ENCODE measurements around the gene DYNLT2B. TPM values are rescaled to one million over a fixed set of nuclear protein-coding genes. Genes with fewer than 3 reads are reported as not detected.
A peak's percentile ranks its signal among the peaks of the same experiment; 100 is the strongest.

The DYNLT2B gene
- total RNA-seq, result 13.9 and 14.4 TPM in 2 replicates
- 9.2 and 11.2 TPM in 2 replicates for polyA plus RNA-seq
- polyA plus RNA-seq (2011; cell fraction: cytosol; rRNA removed), result 14.2 and 14.6 TPM in 2 replicates
- 6.2 and 8.8 TPM in 2 replicates for polyA plus RNA-seq (2011; cell fraction: nucleus; rRNA removed)
- polyA plus RNA-seq (2012), result 23.2 and 28.0 TPM in 2 replicates
- polyA minus RNA-seq, result 1.7 and 2.3 TPM in 2 replicates
- 4.9 TPM for polyA minus RNA-seq (2011; cell fraction: cytosol; rRNA and poly(A)+ RNA removed)
- 3.5 and 3.8 TPM in 2 replicates for polyA minus RNA-seq (2011; cell fraction: nucleus; rRNA and poly(A)+ RNA removed)
- Bru-seq, nascent RNA, result percentile 51 among the genes with signal in this experiment
- BruChase-seq, experiment 1, labeled RNA remaining after a 6-hour chase, result percentile 68 among the genes with signal in this experiment
- percentile 53 among the genes with signal in this experiment for BruChase-seq, experiment 2, labeled RNA remaining after a 2-hour chase
- long read RNA-seq, transcript TCTEX1D2-201 (5 exons, 673 nt), result major isoform, 46 of 62 reads
- long read RNA-seq, partial matches to known transcripts, result 0 of 62 reads
- long read RNA-seq, other reads (novel, unspliced or antisense), result 12 of 62 reads

DNA sequence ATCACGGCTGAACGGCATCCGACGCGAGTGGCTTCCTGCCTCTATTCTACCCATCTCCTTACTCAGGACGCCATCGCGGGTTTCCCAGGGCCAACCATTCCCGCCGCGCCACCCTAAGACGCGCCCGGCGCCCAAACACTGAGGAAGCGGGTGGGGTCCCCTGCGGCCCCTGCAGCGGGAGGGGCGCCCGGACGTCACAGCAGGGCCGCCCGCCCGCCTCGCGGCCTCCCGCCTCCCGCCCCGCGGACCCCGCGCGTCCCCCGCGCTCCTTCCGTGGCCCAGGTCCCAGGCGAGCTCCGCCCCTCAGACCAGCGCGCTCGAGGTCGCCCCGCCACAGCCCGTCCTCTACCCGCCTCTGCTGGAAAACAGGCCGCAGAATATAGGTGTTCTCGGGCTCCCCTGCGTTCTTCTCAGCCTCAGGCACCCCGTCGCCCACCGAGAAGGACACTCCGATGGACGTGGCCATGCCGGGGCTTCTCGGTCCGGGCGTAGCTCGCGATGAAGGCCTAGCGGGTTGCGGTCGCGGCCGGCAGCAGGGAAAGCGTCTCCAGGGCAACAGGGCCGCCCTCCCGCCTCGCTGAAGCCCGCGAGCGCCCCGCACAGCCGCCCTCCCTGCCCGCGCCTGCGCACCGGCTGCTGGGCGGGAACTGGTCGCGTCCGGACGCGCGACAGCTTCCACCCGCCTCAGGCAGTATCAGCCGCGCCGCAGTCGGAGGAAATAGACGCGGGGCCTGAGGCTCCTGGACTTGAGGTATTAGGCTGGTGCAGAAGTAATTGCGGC, at the start of gene DYNLT2B:
TSS of gene DYNLT2B (minus strand) at position 554 of the 781 bp plus-strand sequence. CDS start at position 466, 88 bp downstream.
- Histone ChIP-seq H3K27ac (ENCODE audit: insufficient read depth, low read depth, low read length) (peak within 1 kb of the TSS; percentile 51), H4K20me1 (replicated peaks; ENCODE audit: control insufficient read depth, extremely low read depth, insufficient read depth, low read length) (no peaks in the 10 kb centered on the region), H3K27me3 (ENCODE audit: control insufficient read depth in 2 of 2, insufficient read depth in 2 of 2, low read length in 2 of 2) (no peaks in the 10 kb centered on the region), H3K9me1 (replicated peaks; ENCODE audit: control insufficient read depth, extremely low read depth, insufficient read depth, low read length) (no peaks in the 10 kb centered on the region), H3K9me3 (replicated peaks; ENCODE audit: control insufficient read depth, insufficient read depth, low read length) (no peaks in the 10 kb centered on the region), H3K79me2 (ENCODE audit: control insufficient read depth, insufficient read depth, low read length) (no peaks in the 10 kb centered on the region), H3K4me3 (replicated peaks in 1 of 3; ENCODE audit: insufficient read depth in 1 of 3, low read depth in 1 of 3, low read length in 3 of 3) (peak within 1 kb of the TSS; percentile 48 to 96 (median 53)), H3K4me1 (ENCODE audit: control insufficient read depth, extremely low read depth, insufficient read depth, low read length) (peaks cover 5% of the 10 kb centered on the region), H3K4me2 (ENCODE audit: insufficient read depth, low read length) (peak within 1 kb of the TSS; percentile 52), H3K36me3 (ENCODE audit: control insufficient read depth in 2 of 2, extremely low read depth in 1 of 2, insufficient read depth in 2 of 2, low read length in 2 of 2) (no peaks in the 10 kb centered on the region), H2AFZ (ENCODE audit: low read depth, low read length) (peak within 1 kb of the TSS; percentile 93), H3K9ac (replicated peaks; ENCODE audit: extremely low read depth, insufficient read depth, low read length) (peak within 1 kb of the TSS; percentile 65)
- BruUV-seq (replicated peaks), result no TSS peak
- POLR2A ChIA-PET, result interaction anchor here (1.1 kb wide), 1 partner anchor 20 kb away, joined by 3 read pairs; no protein-coding TSS in a partner anchor
- TF ChIP-seq FOS (IDR thresholded peaks at IDR 0.05; ENCODE audit: borderline replicate concordance, insufficient read depth, low read length), result no peak
- no peak for TF ChIP-seq EZH2 (IDR thresholded peaks at IDR 0.05; ENCODE audit: borderline replicate concordance, low read depth, low read length, severe bottlenecking)
- no peak for TF ChIP-seq GATA2 (IDR thresholded peaks at IDR 0.05; ENCODE audit: insufficient read depth, insufficient read length, low read depth, low read length)
- TF ChIP-seq JUN (IDR thresholded peaks at IDR 0.05; ENCODE audit: borderline replicate concordance, insufficient read depth, insufficient read length, low read depth), result no peak
- TF ChIP-seq POLR2A (IDR thresholded peaks at IDR 0.05; ENCODE audit: low read depth, low read length), result peak; percentile 96
- TF ChIP-seq, protein P1, sequence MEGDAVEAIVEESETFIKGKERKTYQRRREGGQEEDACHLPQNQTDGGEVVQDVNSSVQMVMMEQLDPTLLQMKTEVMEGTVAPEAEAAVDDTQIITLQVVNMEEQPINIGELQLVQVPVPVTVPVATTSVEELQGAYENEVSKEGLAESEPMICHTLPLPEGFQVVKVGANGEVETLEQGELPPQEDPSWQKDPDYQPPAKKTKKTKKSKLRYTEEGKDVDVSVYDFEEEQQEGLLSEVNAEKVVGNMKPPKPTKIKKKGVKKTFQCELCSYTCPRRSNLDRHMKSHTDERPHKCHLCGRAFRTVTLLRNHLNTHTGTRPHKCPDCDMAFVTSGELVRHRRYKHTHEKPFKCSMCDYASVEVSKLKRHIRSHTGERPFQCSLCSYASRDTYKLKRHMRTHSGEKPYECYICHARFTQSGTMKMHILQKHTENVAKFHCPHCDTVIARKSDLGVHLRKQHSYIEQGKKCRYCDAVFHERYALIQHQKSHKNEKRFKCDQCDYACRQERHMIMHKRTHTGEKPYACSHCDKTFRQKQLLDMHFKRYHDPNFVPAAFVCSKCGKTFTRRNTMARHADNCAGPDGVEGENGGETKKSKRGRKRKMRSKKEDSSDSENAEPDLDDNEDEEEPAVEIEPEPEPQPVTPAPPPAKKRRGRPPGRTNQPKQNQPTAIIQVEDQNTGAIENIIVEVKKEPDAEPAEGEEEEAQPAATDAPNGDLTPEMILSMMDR (IDR thresholded peaks at IDR 0.05; ENCODE audit: extremely low read depth in 1 of 2, insufficient read depth in 1 of 2, low read depth in 1 of 2, low read length in 2 of 2), result no peak
- TF ChIP-seq POLR2AphosphoS5 (IDR thresholded peaks at IDR 0.05; ENCODE audit: insufficient read depth, low read depth, low read length), result peak; percentile 94
- TF ChIP-seq, protein P2, sequence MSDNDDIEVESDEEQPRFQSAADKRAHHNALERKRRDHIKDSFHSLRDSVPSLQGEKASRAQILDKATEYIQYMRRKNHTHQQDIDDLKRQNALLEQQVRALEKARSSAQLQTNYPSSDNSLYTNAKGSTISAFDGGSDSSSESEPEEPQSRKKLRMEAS (IDR thresholded peaks at IDR 0.05; ENCODE audit: insufficient read depth, insufficient read length), result no peak
- TF ChIP-seq MYC (IDR thresholded peaks at IDR 0.05; ENCODE audit: low read depth, low read length), result no peak
- dilution Hi-C loops (cut with MboI; ENCODE audit: extremely low pct_ligation_motif_present, low sequenced_read_pairs) (no loop called here), intact Hi-C loops (cut with micrococcal nuclease) (loop anchor here (1.0 kb wide), 3 partner anchors 31 to 185 kb away; partner anchors contain the start of genes PCYT1A, RNF168 and UBXN7)
- CTCF ChIA-PET, result interaction anchor here (0.8 to 1.4 kb wide), 4 partner anchors 16 to 115 kb away, joined by 3 to 5 read pairs (median 4); partner anchors contain the start of gene UBXN7
- peak; percentile 86 for FAIRE-seq
- peak; percentile 94 for DNase-seq (ENCODE audit: low read depth, low spot score)
